Stomach (tissue), 9 donors: ENCODE measurements around the gene ARHGAP15. TPM values are rescaled to one million over a fixed set of nuclear protein-coding genes. Genes with fewer than 3 reads are reported as not detected.

Source experiments
- DNase-seq, 2 donors: peaks; one replicate each; pipeline versions ENCODE4 v3.0.0 to v3.0.0-alpha.2; 2013 to 2019
- H3K27ac ChIP-seq, 5 donors: fragments of 200-600 bp in 4 of 5; sonication (generic) in 4 of 5; one replicate each; pipeline ENCODE4 v1.5.1; 2013 to 2019; ENCODE audit warnings: mild to moderate bottlenecking in 1 of 5, moderate library complexity in 1 of 5
- H3K27me3 ChIP-seq, 3 donors: fragments of 200-600 bp; sonication (generic); one replicate each; pipeline ENCODE4 v1.5.1; 2017 to 2019; ENCODE audit warnings: mixed run types in 1 of 3
- H3K36me3 ChIP-seq, 4 donors: fragments of 200-600 bp; sonication (generic); 1 replicate in 3 of 4; 2 replicates in 1 of 4; pipeline ENCODE4 v1.5.1; 2016 to 2019
- H3K4me1 ChIP-seq, 4 donors: fragments of 200-600 bp; sonication (generic); one replicate each; pipeline ENCODE4 v1.5.1; 2016 to 2019
- H3K4me3 ChIP-seq, 4 donors: fragments of 200-600 bp; sonication (generic) in 3 of 4; one replicate each; pipeline ENCODE4 v1.5.1; 2016 to 2019; ENCODE audit warnings: mild to moderate bottlenecking in 1 of 4
- H3K9me3 ChIP-seq, 4 donors: fragments of 200-600 bp; sonication (generic); one replicate each; pipeline ENCODE4 v1.5.1; 2016 to 2019
- CTCF ChIP-seq, 7 experiments: fragments of 450-650 bp in 4 of 7; fragments of 200-600 bp in 3 of 7; sonication (generic) in 3 of 7; IDR thresholded peaks; one replicate each; pipeline ENCODE4 v1.5.1; 2016 to 2019; ENCODE audit warnings: antibody characterized with exemption in 7 of 7, control low read depth in 2 of 7, mild to moderate bottlenecking in 1 of 7
- EP300 ChIP-seq: sonication (generic); formaldehyde crosslinking; IDR thresholded peaks from one replicate; pipeline ENCODE4 v1.6.1; 2017; ENCODE audit warnings: antibody characterized with exemption
- POLR2A ChIP-seq, 4 donors: fragments of 450-650 bp; IDR thresholded peaks; one replicate each; pipeline ENCODE4 v1.6.1; 2016; ENCODE audit warnings: antibody characterized with exemption in 4 of 4, control low read depth in 2 of 4, mild to moderate bottlenecking in 1 of 4, moderate library complexity in 1 of 4
- POLR2AphosphoS5 ChIP-seq, 3 donors: sonication (generic); formaldehyde crosslinking; IDR thresholded peaks; one replicate each; pipeline ENCODE4 v1.6.1; 2016; ENCODE audit warnings: antibody characterized with exemption in 3 of 3
- WGBS, 5 donors: extraction: QIAGEN DNeasy Blood & Tissue Kit in 3 of 5; methylation state at CpG; one replicate each; pipeline versions ENCODE4 v1.1.5 to v1.1.7; 2013 to 2018; 5-methylcytosine and 5-hydroxymethylcytosine counted together
- intact Hi-C: fragments of 100-400 bp; cut with DNase I; formaldehyde crosslinking; loops from one replicate; pipeline ENCODE4 v1.15.1; 2023; ENCODE audit warnings: low total_unique reads
- polyA plus RNA-seq, 3 donors: library from polyadenylated mRNA; stranded (reverse); fragments of 200-250 nt; gene quantifications; one replicate each; pipeline ENCODE4 v1.2.3, GENCODE V29; 2013
- total RNA-seq, 5 donors: library from RNA; depleted of rRNA; stranded (reverse); fragments of >200 nt; gene quantifications; one replicate each; pipeline versions ENCODE4 v1.1.0 to v1.2.3, GENCODE V29; 2014 to 2016
- donor health status: healthy with polysubstance abuse.
- donor health status: Bipolar disorder and iron deficiency.
- donor health status: healthy.

Gene ARHGAP15
- total and polyA plus RNA-seq, 8 donors, result 1.8 to 66.3 (median 6.8) TPM; not detected in 1

GRCh38 chr2:143607231-143608062 is 478.2 kb downstream of the ARHGAP15 start:
- no peaks in the 10 kb centered on the region for H3K9me3 ChIP-seq
- intact Hi-C loops, result no loop called here
- no peaks in the 10 kb centered on the region for H3K27me3 ChIP-seq
- peaks cover 0 to 10% (median 7%) of the 10 kb centered on the region in 4 donors for H3K4me1 ChIP-seq
- DNase-seq, result peak in 1 of 2 donors; percentile 46
- 46 to 60% (median 53%) methylated on average over 5 of the region's 5 CpGs for WGBS, 5 donors
- no peaks in the 10 kb centered on the region for H3K36me3 ChIP-seq
- TF ChIP-seq CTCF (IDR thresholded peaks at IDR 0.05), result no peak
- TF ChIP-seq EP300, result no peak
- TF ChIP-seq POLR2A (IDR thresholded peaks at IDR 0.05), result no peak
- no peak for TF ChIP-seq POLR2AphosphoS5 (IDR thresholded peaks at IDR 0.05)
- H3K27ac ChIP-seq, result peak overlapping the region in 1 of 5 donors; percentile 16
- no peak overlapping the region for H3K4me3 ChIP-seq

GRCh38 chr2:143608063-143608423 is 478.8 kb downstream of the ARHGAP15 start:
- Histone ChIP-seq H3K27ac (no peak overlapping the region), H3K4me3 (no peak overlapping the region), H3K4me1 (peaks cover 0 to 10% (median 7%) of the 10 kb centered on the region in 4 donors), H3K36me3 (no peaks in the 10 kb centered on the region), H3K9me3 (no peaks in the 10 kb centered on the region), H3K27me3 (no peaks in the 10 kb centered on the region)
- WGBS, 5 donors, result 77 to 88% (median 82%) methylated on average over 3 of the region's 3 CpGs
- TF ChIP-seq CTCF (IDR thresholded peaks at IDR 0.05) (no peak), EP300 (no peak), POLR2AphosphoS5 (IDR thresholded peaks at IDR 0.05) (no peak)
- intact Hi-C loops, result no loop called here
- no peak for DNase-seq

GRCh38 chr2:143608758-143609157 is 479.5 kb downstream of the ARHGAP15 start:
- Histone ChIP-seq H3K4me3 (no peak overlapping the region), H3K27me3 (no peaks in the 10 kb centered on the region), H3K4me1 (peaks cover 0 to 10% (median 7%) of the 10 kb centered on the region in 4 donors), H3K9me3 (no peaks in the 10 kb centered on the region), H3K36me3 (no peaks in the 10 kb centered on the region), H3K27ac (no peak overlapping the region)
- DNase-seq, result peak in 1 of 2 donors; percentile 13
- intact Hi-C loops, result no loop called here
- TF ChIP-seq CTCF (IDR thresholded peaks at IDR 0.05) (no peak), POLR2AphosphoS5 (IDR thresholded peaks at IDR 0.05) (no peak), POLR2A (IDR thresholded peaks at IDR 0.05) (no peak), EP300 (no peak)

- WGBS, 5 donors, result 85 to 95% (median 88%) methylated on average over 4 of the region's 4 CpGs
- Histone ChIP-seq H3K4me3 (no peak overlapping the region), H3K36me3 (no peaks in the 10 kb centered on the region), H3K9me3 (no peaks in the 10 kb centered on the region), H3K27ac (no peak overlapping the region), H3K27me3 (no peaks in the 10 kb centered on the region), H3K4me1 (peaks cover 0 to 10% (median 7%) of the 10 kb centered on the region in 4 donors)
- intact Hi-C loops, result no loop called here
- TF ChIP-seq EP300, result no peak
- no peak for TF ChIP-seq POLR2A (IDR thresholded peaks at IDR 0.05)
- TF ChIP-seq CTCF (IDR thresholded peaks at IDR 0.05), result no peak
- TF ChIP-seq POLR2AphosphoS5 (IDR thresholded peaks at IDR 0.05), result no peak
- no peak for DNase-seq
These were observed 482.1 kb downstream of the ARHGAP15 start for GRCh38 chr2:143611336-143611735.
